ENCODE results near the gene SYVN1. TPM values are rescaled to one million over a fixed set of nuclear protein-coding genes. Genes with fewer than 3 reads are reported as not detected.
"Not testable (repeated sequence)": the region's sequence is repeated elsewhere in the genome, so short reads cannot be mapped to it uniquely, and the experiment has no call there.

SYVN1 gene
- total RNA-seq: 10 to 100 TPM; 64.5 to 70.4 TPM
- long read RNA-seq, partial matches to known transcripts: 6 of 6 reads
- long read RNA-seq, other reads (novel, unspliced or antisense): 0 of 6 reads

GRCh38 chr11:65134240-65134951 lies at the start of gene SYVN1:
Gene SYVN1 (minus strand): TSS chr11:65134519. CDS start chr11:65133601, 918 bp downstream.
- peak; percentile 76 for ATAC-seq
- intact Hi-C loops (cut with DNase I, micrococcal nuclease): no loop called here
- DNase-seq: peak; percentile 94 to 96

DNA sequence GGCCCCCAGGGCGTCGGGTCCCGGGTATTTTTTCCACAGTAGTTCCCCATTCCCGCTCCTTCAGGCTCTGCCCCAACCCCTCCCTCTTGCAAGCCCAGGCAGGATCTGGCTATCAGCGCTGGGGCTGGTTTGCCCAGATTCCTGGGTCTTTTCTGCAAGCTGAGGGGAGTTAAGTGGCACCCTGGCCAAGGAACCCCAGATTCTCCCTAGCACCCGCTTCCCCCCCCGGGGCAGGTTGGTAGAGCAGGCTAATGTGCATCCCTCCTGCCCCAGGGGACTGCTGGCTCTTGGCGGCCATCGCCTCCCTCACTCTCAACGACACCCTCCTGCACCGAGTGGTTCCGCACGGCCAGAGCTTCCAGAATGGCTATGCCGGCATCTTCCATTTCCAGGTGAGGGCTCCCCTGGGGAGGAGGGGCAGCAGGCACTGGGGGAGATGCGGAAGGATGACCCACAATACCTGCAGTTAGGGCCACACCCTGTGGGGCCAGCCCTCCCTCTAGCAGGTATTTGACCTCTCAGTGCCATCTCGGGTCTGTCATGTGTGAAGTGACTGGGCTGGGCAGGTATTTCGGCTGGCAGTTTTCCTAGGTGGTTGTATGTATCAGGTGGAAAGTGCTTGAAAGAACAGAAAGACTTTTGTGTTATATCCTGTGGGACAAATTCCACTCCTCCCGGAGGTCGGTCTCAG lies 49.0 kb upstream of the SYVN1 start:
- intact Hi-C loops (cut with DNase I, micrococcal nuclease): no loop called here
- DNase-seq: peak; percentile 41 to 59
- ATAC-seq: peak; percentile 15

GRCh38 chr11:65182258-65183170 lies 48.2 kb upstream of the SYVN1 start:
- intact Hi-C loops (cut with DNase I, micrococcal nuclease): no loop called here
- DNase-seq (peak; percentile 66 to 77), ATAC-seq (peak; percentile 60)

DNA sequence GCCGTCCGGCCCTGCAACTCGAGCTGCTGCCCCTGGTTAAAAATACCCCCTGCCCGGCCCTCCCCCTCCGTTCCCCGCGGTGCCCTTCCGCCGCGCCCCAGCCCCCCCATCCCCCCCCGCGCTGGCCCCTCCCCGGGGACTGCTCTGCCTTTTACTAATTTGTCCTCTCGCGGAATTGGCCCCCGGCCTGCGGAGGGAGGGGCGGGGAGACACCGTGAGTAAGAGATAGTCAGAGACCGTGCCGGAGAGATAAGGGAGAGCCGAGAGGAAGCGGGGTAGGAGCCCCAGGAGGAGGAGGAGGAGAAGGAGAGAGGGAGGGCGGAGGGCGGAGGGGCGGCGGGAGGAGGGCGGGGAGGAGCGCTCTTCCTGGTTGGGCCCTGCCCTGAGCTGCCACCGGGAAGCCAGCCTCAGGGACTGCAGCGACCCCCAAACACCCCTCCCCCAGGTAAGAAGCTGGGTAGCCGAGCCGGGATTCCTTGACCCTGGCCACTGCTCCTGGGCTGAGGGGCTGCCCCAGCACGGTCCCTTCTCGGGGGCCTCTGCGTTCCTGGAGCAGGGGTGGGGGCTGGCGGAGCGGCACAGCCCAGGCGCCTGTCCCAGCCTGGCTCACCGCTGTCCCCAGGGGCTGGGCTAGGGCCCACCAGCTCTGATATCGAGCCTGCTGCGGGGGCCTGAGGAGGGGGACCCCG lies 47.4 kb upstream of the SYVN1 start, which contains the start of gene CAPN1:
CAPN1 (plus strand) TSS at position 360 of the 689 bp plus-strand sequence. CDS start 774 bp downstream, outside the sequence.
- intact Hi-C loops (cut with DNase I, micrococcal nuclease): loop anchor here in 1 of 2 donors (2.0 kb wide), 1 partner anchor 45 kb away; no protein-coding TSS in a partner anchor
- DNase-seq: peak; percentile 87 to 93
- peak; percentile 79 for ATAC-seq

DNA sequence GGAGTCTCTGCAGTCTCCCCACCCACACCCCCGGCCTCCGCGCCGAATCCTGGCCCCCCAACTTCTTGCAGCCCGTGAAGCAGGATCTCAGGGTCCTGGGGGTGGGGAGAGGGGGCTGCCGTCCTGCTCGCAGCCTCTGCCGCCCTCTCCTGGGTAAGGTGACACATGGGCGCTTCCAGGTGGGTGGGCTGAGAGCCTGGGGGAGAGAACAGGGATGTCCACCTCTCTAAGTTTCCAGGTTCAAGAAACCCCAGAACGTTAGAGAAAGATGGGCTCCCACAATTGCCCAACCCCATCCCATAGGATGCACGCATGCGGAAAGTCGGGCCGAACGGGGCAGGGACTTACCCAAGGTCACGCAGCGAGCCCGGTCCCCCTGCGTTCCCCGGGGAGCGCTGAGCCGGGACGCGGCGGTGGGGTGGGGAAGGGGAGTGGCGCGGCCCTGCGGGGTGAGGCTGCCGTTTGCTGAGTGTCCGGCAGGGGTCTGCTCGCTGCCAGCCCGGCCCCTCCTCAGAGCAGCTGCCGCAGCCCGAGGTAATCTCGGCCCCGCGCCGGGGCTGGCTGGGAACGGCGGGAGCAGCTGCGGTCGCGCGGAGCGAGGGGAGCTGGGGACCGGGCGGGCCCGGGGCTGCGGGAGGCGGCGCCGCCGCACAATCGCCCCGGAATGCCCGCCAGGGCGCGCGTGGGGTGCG lies 46.7 kb upstream of the SYVN1 start:
- intact Hi-C loops (cut with DNase I, micrococcal nuclease): loop anchor here in 1 of 2 donors (2.0 kb wide), 1 partner anchor 44 kb away; no protein-coding TSS in a partner anchor
- DNase-seq: peak; percentile 60 to 75
- ATAC-seq: peak; percentile 53

DNA sequence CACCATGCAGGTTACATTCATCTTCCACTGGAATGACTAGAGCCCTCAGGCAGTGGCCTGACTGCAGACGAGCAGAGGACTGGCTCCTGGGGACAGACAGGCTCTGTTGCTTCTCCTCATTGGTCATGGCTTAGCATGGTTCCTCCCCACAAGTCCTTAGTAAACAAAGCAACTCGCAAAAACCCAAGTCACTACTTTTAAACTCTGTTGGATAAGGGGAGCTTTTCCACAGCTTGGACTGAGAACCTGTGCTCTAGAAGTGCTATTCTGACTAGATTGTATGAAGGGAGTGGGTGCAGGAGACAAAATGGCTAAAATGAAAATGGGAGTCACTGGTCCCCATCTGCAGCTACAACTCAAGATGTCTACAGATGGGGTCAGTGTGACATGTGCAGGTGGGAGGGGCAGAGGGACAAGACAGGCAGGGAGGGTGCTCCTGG lies 40.3 kb upstream of the SYVN1 start:
- ATAC-seq; intact Hi-C loops (cut with DNase I, micrococcal nuclease); DNase-seq: not testable (repeated sequence)

DNA sequence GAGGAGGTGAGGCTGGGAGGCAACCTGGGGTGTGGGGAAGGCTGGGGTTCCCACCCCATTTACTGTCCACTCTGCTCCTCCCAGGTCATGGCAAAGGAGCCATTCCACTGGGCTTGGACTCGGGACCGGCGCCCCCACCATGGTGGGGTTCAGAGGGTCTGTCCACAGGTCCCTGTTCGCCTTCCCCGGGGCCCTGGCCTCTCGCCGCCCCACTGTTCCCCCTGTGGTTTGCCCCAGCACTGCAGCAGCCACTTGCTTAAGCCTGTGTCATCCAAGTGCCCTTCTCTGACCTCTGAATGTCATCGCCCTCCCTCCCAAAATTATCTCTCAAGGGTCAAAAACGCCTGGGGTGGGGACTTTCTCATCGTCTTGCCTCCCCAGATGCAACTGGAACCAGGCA lies 38.3 kb upstream of the SYVN1 start:
- DNase-seq (no peak), ATAC-seq (peak; percentile 8)
- intact Hi-C loops (cut with DNase I, micrococcal nuclease): no loop called here

DNA sequence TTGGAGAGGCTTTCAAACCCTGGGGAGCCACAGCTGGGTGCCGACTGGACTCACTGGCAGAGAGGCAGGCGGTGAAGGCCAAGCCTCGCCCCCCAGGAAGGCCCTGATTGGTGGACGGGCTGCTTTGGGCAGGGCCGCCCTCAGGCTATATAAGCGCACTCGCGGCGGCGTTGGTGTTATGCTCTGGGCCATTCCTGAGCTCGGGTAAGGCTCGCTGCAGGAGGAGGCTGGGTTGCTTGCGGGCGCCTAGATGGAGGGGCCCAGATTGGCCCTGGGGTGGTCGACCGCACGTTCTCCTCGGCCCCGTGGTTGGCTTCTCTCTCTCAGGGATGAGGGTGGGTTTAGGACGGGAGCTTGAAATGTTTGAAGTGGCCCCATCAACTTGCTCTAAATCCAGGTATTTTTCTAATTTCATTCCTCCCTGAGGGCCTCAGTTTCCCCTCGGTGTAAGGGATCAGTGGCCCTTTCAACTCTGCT lies 35.8 kb upstream of the SYVN1 start, which contains the start of gene SPDYC:
SPDYC (plus strand) TSS at position 176 of the 477 bp plus-strand sequence. CDS start 1,125 bp downstream, outside the sequence.
- DNase-seq (no peak), ATAC-seq (no peak)
- intact Hi-C loops (cut with DNase I, micrococcal nuclease): no loop called here

DNA sequence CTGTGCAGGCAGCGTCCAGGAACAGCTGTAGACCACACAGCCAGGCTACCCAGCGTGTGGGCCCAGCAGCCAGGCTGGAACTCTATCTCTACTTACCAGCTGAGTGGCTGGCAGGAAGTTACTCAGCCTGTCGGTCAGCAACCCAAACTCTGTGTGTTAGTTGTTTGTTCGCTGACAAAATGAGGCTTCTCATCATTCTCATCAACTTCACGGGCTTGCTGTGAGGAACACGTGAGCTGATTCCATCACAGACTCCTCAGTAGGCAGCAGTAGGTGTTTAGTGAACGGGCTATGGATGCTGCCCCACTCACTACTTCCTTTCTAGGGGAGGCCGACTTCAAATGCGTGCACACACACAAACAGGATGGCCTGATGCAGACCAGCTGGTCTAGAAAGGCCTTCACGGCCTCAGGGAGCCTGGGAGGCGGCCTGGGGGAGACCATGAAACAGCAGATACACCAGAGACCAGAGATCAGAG lies 34.9 kb upstream of the SYVN1 start:
- DNase-seq (no peak), ATAC-seq (no peak)

DNA sequence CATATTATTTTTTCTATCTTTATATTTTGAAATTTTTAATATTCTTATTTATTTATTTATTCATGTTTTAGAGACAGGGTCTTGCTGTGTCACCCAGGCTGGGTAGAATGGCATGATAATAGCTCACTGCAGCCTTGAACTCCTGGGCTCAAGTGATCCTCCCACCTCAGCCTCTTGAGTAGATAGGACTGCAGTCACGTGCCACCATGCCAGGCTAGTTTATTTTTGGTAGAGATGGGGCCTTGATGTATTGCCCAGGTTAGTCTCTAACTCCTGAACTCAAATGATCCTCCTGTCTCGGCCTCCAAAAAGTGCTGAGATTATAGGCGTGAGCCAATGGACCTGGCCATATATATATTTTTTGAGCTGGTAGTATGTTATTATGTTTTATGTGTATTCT lies 33.3 kb upstream of the SYVN1 start:
- DNase-seq (no peak), ATAC-seq (no peak)
- intact Hi-C loops (cut with DNase I, micrococcal nuclease): no loop called here

More for the DNA sequence above, 34.9 kb upstream of the SYVN1 start:
- intact Hi-C loops (cut with DNase I, micrococcal nuclease): no loop called here

DNA sequence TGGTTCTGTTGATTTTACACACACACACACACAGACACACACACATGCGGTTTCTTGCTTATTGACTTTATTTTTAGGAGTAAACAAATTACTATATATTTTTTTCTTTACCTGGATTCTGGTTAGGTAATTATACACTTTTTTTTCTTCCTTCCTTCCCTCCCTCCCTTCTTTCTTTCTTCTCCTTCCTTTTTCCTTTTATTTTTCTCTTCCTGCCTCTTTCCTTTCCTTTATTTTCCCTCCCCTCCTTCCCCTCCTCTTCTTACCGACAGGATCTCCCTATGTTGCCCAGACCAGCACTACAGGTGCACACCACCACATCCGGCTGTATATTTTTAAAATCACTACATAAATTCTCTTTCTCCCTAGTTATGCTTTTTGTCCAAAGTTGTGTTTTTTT lies 32.6 kb upstream of the SYVN1 start:
- DNase-seq (no peak), ATAC-seq (no peak)
- intact Hi-C loops (cut with DNase I, micrococcal nuclease): no loop called here

- intact Hi-C loops (cut with DNase I, micrococcal nuclease): no loop called here
- DNase-seq (peak; percentile 50 to 70), ATAC-seq (peak; percentile 86)
These were observed 31.3 kb upstream of the SYVN1 start for GRCh38 chr11:65165410-65166317.

- no peak for ATAC-seq
- no peak for DNase-seq
- intact Hi-C loops (cut with DNase I, micrococcal nuclease): no loop called here
These were observed 29.4 kb upstream of the SYVN1 start for GRCh38 chr11:65163684-65164083.

DNA sequence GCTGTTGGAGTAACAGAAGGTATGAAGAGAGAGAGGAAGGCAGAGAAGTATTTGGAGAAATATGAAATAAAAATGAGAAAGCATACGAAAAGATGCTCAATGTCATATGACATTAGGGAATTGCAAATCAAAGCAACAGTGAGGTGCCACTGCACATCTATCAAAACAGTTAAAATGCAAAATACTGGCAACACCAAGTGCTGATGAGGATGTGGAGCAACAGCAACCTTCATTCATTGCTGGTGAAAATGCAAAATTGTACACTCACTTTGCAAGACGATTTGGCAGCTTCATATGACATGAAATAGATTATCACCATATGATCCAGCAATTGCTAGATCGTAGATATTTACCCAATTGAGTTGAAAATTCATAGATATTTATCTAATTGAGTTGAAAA lies 26.3 kb upstream of the SYVN1 start:
- intact Hi-C loops (cut with DNase I, micrococcal nuclease): no loop called here

GRCh38 chr11:65159012-65159411 lies 24.7 kb upstream of the SYVN1 start:
- DNase-seq: no peak
- intact Hi-C loops (cut with DNase I, micrococcal nuclease): no loop called here
- no peak for ATAC-seq

More for the DNA sequence above, 26.3 kb upstream of the SYVN1 start:
- ATAC-seq: no peak
- no peak for DNase-seq

DNA sequence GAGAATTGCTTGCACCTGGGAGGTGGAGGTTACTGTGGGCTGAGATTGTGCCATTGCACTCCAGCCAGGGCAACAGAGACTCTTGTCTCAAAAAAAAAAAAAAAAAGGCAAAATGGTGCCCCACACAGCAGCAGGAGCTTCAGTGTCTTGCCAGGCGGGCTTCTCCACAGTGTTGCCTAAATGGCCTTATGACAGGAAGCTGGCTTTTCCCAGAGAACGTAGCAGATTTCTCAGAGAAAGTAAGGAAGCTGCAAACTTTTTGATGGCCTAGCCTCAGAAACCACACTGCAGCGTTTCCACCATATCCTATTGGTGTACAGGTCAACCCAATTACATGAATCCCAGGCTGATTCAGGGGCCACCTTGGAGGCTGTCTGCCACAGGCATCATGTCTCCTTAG lies 23.0 kb upstream of the SYVN1 start:
- no peak for ATAC-seq
- intact Hi-C loops (cut with DNase I, micrococcal nuclease): no loop called here

More for the DNA sequence above, 23.0 kb upstream of the SYVN1 start:
- DNase-seq: no peak

Measured in left colon (tissue), 2 donors.